Activated CD4-positive, alpha-beta T cell treated with anti-CD3 and anti-CD28 coated beads for 24 hours (primary cell): ENCODE results near the gene BRIX1.
"Not testable (repeated sequence)": the region's sequence is repeated elsewhere in the genome, so short reads cannot be mapped to it uniquely, and the experiment has no call there.

Source experiments
- DNase-seq, 2 donors: peaks; one replicate each; pipeline ENCODE4 v3.0.0-alpha.2; 2020; ENCODE audit warnings: low read depth in 2 of 2

BRIX1 gene

DNA sequence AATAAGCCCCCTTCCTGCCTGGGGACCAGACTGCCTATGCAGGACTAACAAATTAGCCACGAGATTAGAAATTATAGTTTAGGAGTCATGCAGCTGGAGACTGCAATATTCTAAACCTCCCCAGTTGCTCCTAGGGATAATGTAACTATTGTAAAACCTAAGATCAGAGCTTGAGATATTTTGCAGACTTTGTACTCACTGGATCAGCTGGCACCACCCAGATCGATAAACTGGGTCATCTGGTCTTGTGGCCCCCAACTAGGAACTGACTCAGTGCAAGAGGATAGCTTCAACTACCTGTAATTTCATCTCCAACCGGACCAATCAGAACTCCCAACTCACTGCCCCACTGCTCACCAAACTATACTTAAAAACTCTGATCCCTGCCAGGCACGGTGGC, 52.0 kb downstream of the BRIX1 start:
- no peak for DNase-seq

DNA sequence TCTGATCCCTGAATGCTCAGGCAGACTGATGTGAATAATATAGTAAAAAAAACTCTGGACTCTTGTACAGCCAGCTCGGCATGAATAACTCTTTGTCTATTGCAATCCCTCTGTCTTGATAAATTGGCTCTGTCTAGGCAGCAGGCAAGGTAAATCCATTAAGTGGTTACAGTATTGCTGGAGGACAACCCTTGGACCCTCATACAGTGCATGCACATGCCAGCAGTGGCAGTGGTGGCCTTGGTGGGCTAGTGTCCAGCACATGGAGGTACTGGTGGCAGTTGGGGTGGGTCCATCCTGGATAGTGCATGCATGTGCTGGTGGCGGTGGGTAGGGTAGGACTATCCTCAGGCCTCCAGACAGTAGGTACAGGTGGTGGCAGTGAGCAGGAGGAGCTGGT, 52.7 kb downstream of the BRIX1 start:
- DNase-seq: no peak

DNA sequence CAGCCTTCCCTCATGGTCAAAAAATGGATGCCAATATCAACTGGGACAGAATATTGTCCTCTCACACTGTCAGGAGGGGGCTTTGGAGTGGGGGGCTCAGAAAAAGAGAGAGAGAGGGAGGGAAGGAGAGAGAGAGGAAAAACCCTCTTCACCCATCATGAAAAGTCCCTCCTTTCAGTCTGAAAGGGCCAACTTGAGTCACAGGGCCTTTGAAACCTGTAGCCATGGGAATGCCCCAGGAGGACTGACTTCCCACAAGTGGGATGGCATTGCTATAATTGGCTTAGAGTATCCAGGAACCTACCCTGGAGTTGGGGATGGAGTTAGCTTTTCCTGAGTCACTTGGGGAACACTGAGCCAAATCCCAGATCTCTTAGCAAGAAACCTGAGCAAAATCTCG, 55.0 kb downstream of the BRIX1 start:
- no peak for DNase-seq

DNA sequence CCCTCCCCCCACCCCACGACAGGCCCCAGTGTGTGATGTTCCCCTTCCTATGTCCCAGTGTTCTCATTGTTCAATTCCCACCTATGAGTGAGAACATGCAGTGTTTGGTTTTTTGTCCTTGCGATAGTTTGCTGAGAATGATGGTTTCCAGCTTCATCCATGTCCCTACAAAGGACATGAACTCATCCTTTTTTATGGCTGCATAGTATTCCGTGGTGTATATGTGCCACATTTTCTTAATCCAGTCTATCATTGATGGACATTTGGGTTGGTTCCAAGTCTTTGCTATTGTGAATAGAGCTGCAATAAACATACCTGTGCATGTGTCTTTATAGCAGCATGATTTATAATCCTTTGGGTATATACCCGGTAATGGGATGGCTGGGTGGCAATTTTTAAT, 56.1 kb downstream of the BRIX1 start:
- DNase-seq: not testable (repeated sequence)
